ENCODE measurements around the gene CASQ2.

DNA sequence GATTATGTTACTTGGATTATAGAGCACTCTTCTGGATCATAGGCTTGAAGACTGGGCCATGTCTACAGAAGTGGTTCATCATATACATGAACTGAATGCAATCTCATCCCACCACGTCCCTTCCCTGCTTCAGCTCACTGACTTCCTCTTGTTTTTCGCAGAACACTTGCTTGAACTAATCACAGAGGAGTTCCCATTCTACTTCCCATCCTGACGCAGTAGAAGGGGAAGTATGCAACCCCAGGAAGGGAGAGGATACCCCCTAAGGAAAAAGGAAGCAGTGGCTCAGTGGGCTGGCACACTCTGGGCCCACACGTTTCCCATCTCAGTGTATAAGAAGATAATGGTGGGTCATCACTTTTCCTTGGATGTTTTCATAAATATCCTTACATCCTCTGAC is 36.2 kb downstream of the CASQ2 start:
- TF ChIP-seq, protein P1, sequence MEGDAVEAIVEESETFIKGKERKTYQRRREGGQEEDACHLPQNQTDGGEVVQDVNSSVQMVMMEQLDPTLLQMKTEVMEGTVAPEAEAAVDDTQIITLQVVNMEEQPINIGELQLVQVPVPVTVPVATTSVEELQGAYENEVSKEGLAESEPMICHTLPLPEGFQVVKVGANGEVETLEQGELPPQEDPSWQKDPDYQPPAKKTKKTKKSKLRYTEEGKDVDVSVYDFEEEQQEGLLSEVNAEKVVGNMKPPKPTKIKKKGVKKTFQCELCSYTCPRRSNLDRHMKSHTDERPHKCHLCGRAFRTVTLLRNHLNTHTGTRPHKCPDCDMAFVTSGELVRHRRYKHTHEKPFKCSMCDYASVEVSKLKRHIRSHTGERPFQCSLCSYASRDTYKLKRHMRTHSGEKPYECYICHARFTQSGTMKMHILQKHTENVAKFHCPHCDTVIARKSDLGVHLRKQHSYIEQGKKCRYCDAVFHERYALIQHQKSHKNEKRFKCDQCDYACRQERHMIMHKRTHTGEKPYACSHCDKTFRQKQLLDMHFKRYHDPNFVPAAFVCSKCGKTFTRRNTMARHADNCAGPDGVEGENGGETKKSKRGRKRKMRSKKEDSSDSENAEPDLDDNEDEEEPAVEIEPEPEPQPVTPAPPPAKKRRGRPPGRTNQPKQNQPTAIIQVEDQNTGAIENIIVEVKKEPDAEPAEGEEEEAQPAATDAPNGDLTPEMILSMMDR (IDR thresholded peaks at IDR 0.05), result no peak
- no peak for TF ChIP-seq POLR2A (IDR thresholded peaks at IDR 0.05)
